Hematopoietic multipotent progenitor cell treated with erythropoietin and hydrocortisone succinate and interleukin-3 and kit ligand, for 17 days (in vitro differentiated cells): ENCODE data around the gene XRCC5.
"Not testable (repeated sequence)": the region's sequence is repeated elsewhere in the genome, so short reads cannot be mapped to it uniquely, and the experiment has no call there.

Experiments used
- DNase-seq: peaks from one replicate; pipeline ENCODE4 v3.0.0-alpha.2; 2015; ENCODE audit warnings: low spot score

The XRCC5 gene

GRCh38 chr2:216202626-216203250 is 93.6 kb downstream of the XRCC5 start:
- no peak for DNase-seq

GRCh38 chr2:216205486-216205885 is 96.3 kb downstream of the XRCC5 start:
- DNase-seq = no peak

GRCh38 chr2:216206041-216206703 is 97.0 kb downstream of the XRCC5 start:
- no peak for DNase-seq

GRCh38 chr2:216206821-216207220 is 97.7 kb downstream of the XRCC5 start:
- no peak for DNase-seq

GRCh38 chr2:216208661-216209060 is 99.5 kb downstream of the XRCC5 start:
- DNase-seq = not testable (repeated sequence)

- DNase-seq = no peak
Measured at GRCh38 chr2:216210701-216211540, 101.8 kb downstream of the XRCC5 start.

GRCh38 chr2:216211614-216212145 is 102.5 kb downstream of the XRCC5 start:
- DNase-seq = no peak

- DNase-seq = no peak
Measured at GRCh38 chr2:216214768-216215167, 105.6 kb downstream of the XRCC5 start.

- no peak for DNase-seq
Measured at GRCh38 chr2:216215658-216216390, 106.7 kb downstream of the XRCC5 start.

- no peak for DNase-seq
Measured at GRCh38 chr2:216216951-216217903, 108.1 kb downstream of the XRCC5 start.

- DNase-seq = no peak
Measured at GRCh38 chr2:216217904-216218260, 108.7 kb downstream of the XRCC5 start.

- DNase-seq = no peak
Measured at GRCh38 chr2:216219861-216220260, 110.7 kb downstream of the XRCC5 start.

- DNase-seq = no peak
Measured at GRCh38 chr2:216220976-216221375, 111.8 kb downstream of the XRCC5 start.

- no peak for DNase-seq
Measured at GRCh38 chr2:216221811-216222210, 112.7 kb downstream of the XRCC5 start.

- no peak for DNase-seq
Measured at GRCh38 chr2:216222650-216223352, 113.7 kb downstream of the XRCC5 start.

- no peak for DNase-seq
Measured at GRCh38 chr2:216224388-216224787, 115.2 kb downstream of the XRCC5 start.

- no peak for DNase-seq
Measured at GRCh38 chr2:216229277-216229914, 120.2 kb downstream of the XRCC5 start.

- DNase-seq = no peak
Measured at GRCh38 chr2:216231867-216232266, 122.7 kb downstream of the XRCC5 start.

- DNase-seq = no peak
Measured at GRCh38 chr2:216232721-216233120, 123.6 kb downstream of the XRCC5 start.
